IMR-90 (cell line): ENCODE data around the gene TBC1D32. TPM values are rescaled to one million over a fixed set of nuclear protein-coding genes. Genes with fewer than 3 reads are reported as not detected.

Experiments
- ATAC-seq: fragments of 200-7000 bp; cut with Tn5 transposase; 2 replicates; pipeline ENCODE4 v1.9.1; 2020; ENCODE audit warnings: low read depth, mild to moderate bottlenecking, moderate library complexity
- BruUV-seq: library from RNA; stranded (reverse); fragments of 400-500 nt; replicated peaks from 2 replicates; lab custom pipeline; 2021; lab: Mats Ljungman, UMichigan
- CTCF ChIA-PET: fragments of 300-600 bp; formaldehyde crosslinking; extraction: SDS; loops from one replicate; lab custom pipeline; 2021; ENCODE audit warnings: antibody characterized with exemption; lab: Yijun Ruan, JAX
- POLR2A ChIA-PET: fragments of 300-600 bp; sonication (Branson Sonifier 250); formaldehyde crosslinking; loops from one replicate; lab custom pipeline; 2022; ENCODE audit warnings: antibody characterized with exemption; ENCODE audit not compliant: unreplicated experiment; lab: Charles Lee
- DNase-seq: peaks from one replicate; pipeline ENCODE4 v3.0.0; 2013
- H2AFZ ChIP-seq: replicated peaks from 2 replicates; pipeline ENCODE3; 2013; ENCODE audit warnings: low read length, mild to moderate bottlenecking; ENCODE audit not compliant: poor library complexity
- H2AK5ac ChIP-seq: 2 replicates; pipeline ENCODE4 v1.6.1; 2013; ENCODE audit warnings: low read depth, low read length, inconsistent platforms
- H2AK9ac ChIP-seq: replicated peaks from 2 replicates; pipeline ENCODE3; 2013; ENCODE audit warnings: mild to moderate bottlenecking, low read depth, low read length, moderate library complexity; ENCODE audit not compliant: poor library complexity
- H2BK120ac ChIP-seq: 2 replicates; pipeline ENCODE4 v1.6.1; 2013; ENCODE audit warnings: low read depth, low read length, inconsistent platforms
- H2BK15ac ChIP-seq: 3 replicates; pipeline ENCODE4 v1.6.1; 2013; ENCODE audit warnings: low read depth, low read length, inconsistent platforms
- H2BK20ac ChIP-seq: 2 replicates; pipeline ENCODE4 v1.6.1; 2013; ENCODE audit warnings: low read depth, mild to moderate bottlenecking, inconsistent platforms, low read length, moderate library complexity
- H2BK5ac ChIP-seq: 2 replicates; pipeline ENCODE4 v1.6.1; 2013; ENCODE audit warnings: mild to moderate bottlenecking, low read depth, low read length, inconsistent platforms; ENCODE audit not compliant: poor library complexity, severe bottlenecking
- H3K14ac ChIP-seq: replicated peaks from 2 replicates; pipeline ENCODE4 v1.6.1; 2013; ENCODE audit warnings: low read depth, low read length, inconsistent platforms
- H3K18ac ChIP-seq: 2 replicates; pipeline ENCODE4 v1.6.1; 2013; ENCODE audit warnings: low read depth, low read length, control low read depth
- H3K23ac ChIP-seq: 2 replicates; pipeline ENCODE4 v1.6.1; 2013; ENCODE audit warnings: low read depth, low read length, inconsistent platforms
- H3K27ac ChIP-seq: 2 replicates; pipeline ENCODE4 v1.5.1; 2013; ENCODE audit warnings: mild to moderate bottlenecking, control low read depth, low read length; ENCODE audit not compliant: insufficient read depth
- H3K27me3 ChIP-seq: 2 replicates; pipeline ENCODE4 v1.6.1; 2013; ENCODE audit warnings: low read length; ENCODE audit not compliant: control insufficient read depth, insufficient read depth
- H3K36me3 ChIP-seq: 2 replicates; pipeline ENCODE4 v1.6.1; 2013; ENCODE audit warnings: low read length, mixed read lengths; ENCODE audit not compliant: control insufficient read depth, insufficient read depth
- H3K4ac ChIP-seq: 2 replicates; pipeline ENCODE4 v1.6.1; 2013; ENCODE audit warnings: low read depth, low read length, inconsistent platforms
- H3K4me1 ChIP-seq: 2 replicates; pipeline ENCODE4 v1.6.1; 2013; ENCODE audit warnings: low read length, mixed read lengths; ENCODE audit not compliant: control insufficient read depth, insufficient read depth
- H3K4me2 ChIP-seq: 2 replicates; pipeline ENCODE4 v1.6.1; 2013; ENCODE audit warnings: low read depth, mild to moderate bottlenecking, control low read depth, low read length, moderate library complexity
- H3K4me3 ChIP-seq: 2 replicates; pipeline ENCODE4 v1.5.1; 2013; ENCODE audit warnings: low read depth, mild to moderate bottlenecking, control low read depth, low read length, moderate library complexity; ENCODE audit not compliant: insufficient read depth
- H3K56ac ChIP-seq: 2 replicates; pipeline ENCODE4 v1.6.1; 2013; ENCODE audit warnings: low read length, inconsistent platforms; ENCODE audit not compliant: insufficient read depth; ENCODE audit errors: extremely low read depth
- H3K79me1 ChIP-seq, 2 experiments: 2 replicates each; pipeline ENCODE4 v1.6.1; 2013; ENCODE audit warnings: low read length in 2 of 2, inconsistent platforms in 1 of 2, low read depth in 1 of 2
- H3K9ac ChIP-seq: 2 replicates; pipeline ENCODE4 v1.6.1; 2013; ENCODE audit warnings: low read depth, low read length, control low read depth
- H3K9me1 ChIP-seq: 2 replicates; pipeline ENCODE4 v1.6.1; 2013; ENCODE audit warnings: low read length, inconsistent platforms; ENCODE audit not compliant: insufficient read depth
- H3K9me3 ChIP-seq: 2 replicates; pipeline ENCODE4 v1.6.1; 2013; ENCODE audit warnings: low read length; ENCODE audit not compliant: control insufficient read depth, insufficient read depth
- H4K20me1 ChIP-seq: 2 replicates; pipeline ENCODE4 v1.6.1; 2013; ENCODE audit warnings: low read length, inconsistent platforms; ENCODE audit not compliant: insufficient read depth
- H4K5ac ChIP-seq: 2 replicates; pipeline ENCODE4 v1.6.1; 2013; ENCODE audit warnings: mild to moderate bottlenecking, low read depth, low read length, control low read depth
- H4K8ac ChIP-seq, 2 experiments: 2 replicates each; pipeline ENCODE4 v1.6.1; 2013; ENCODE audit warnings: low read depth in 2 of 2, low read length in 2 of 2, control low read depth in 1 of 2, inconsistent platforms in 1 of 2
- H4K91ac ChIP-seq: 2 replicates; pipeline ENCODE4 v1.6.1; 2013; ENCODE audit warnings: low read depth, low read length, inconsistent platforms; ENCODE audit not compliant: insufficient read depth
- BHLHE40 ChIP-seq: fragments of 150-350 bp; IDR thresholded peaks from 2 replicates; pipeline ENCODE4 v1.6.1; 2016; ENCODE audit warnings: mild to moderate bottlenecking, low read depth, low read length
- CEBPB ChIP-seq: IDR thresholded peaks from 2 replicates; pipeline ENCODE4 v1.6.1; 2012; ENCODE audit warnings: low read depth, low read length, improper control_type of control experiment
- CHD1 ChIP-seq: IDR thresholded peaks from 2 replicates; pipeline ENCODE4 v1.6.1; 2012; ENCODE audit warnings: low read depth, low read length, improper control_type of control experiment
- ELK1 ChIP-seq: fragments of 150-350 bp; IDR thresholded peaks from 2 replicates; pipeline ENCODE4 v1.6.1; 2016; ENCODE audit warnings: low read depth, mild to moderate bottlenecking, low read length, moderate library complexity, borderline replicate concordance
- FOS ChIP-seq: fragments of 150-350 bp; IDR thresholded peaks from 2 replicates; pipeline ENCODE4 v1.6.1; 2016; ENCODE audit warnings: low read depth, low read length
- MAFK ChIP-seq: IDR thresholded peaks from 2 replicates; pipeline ENCODE4 v1.6.1; 2012; ENCODE audit warnings: low read depth, low read length, improper control_type of control experiment
- MAZ ChIP-seq: IDR thresholded peaks from 2 replicates; pipeline ENCODE4 v1.6.1; 2012; ENCODE audit warnings: low read depth, mild to moderate bottlenecking, low read length, improper control_type of control experiment, moderate library complexity, borderline replicate concordance
- MXI1 ChIP-seq: IDR thresholded peaks from 2 replicates; pipeline ENCODE4 v1.6.1; 2012; ENCODE audit warnings: low read depth, mild to moderate bottlenecking, low read length, moderate library complexity, borderline replicate concordance
- NFE2L2 ChIP-seq: fragments of 150-350 bp; IDR thresholded peaks from 2 replicates; pipeline ENCODE4 v1.6.1; 2016; ENCODE audit warnings: low read depth, mild to moderate bottlenecking, low read length
- POLR2A ChIP-seq: IDR thresholded peaks from 2 replicates; pipeline ENCODE4 v1.6.1; 2012; ENCODE audit warnings: mild to moderate bottlenecking, low read depth, low read length
- RAD21 ChIP-seq: IDR thresholded peaks from 2 replicates; pipeline ENCODE4 v1.6.1; 2012; ENCODE audit warnings: low read length, improper control_type of control experiment
- RCOR1 ChIP-seq: IDR thresholded peaks from 2 replicates; pipeline ENCODE4 v1.6.1; 2012; ENCODE audit warnings: mild to moderate bottlenecking, low read length, improper control_type of control experiment; ENCODE audit not compliant: insufficient replicate concordance
- RFX5 ChIP-seq: IDR thresholded peaks from 2 replicates; pipeline ENCODE4 v1.8.0; 2012; ENCODE audit warnings: low read depth, mild to moderate bottlenecking, low read length, moderate library complexity
- SMC3 ChIP-seq: fragments of 150-350 bp; IDR thresholded peaks from 2 replicates; pipeline ENCODE4 v1.6.1; 2016; ENCODE audit warnings: low read depth, mild to moderate bottlenecking, antibody characterized with exemption, low read length, moderate library complexity
- USF2 ChIP-seq: fragments of 150-350 bp; IDR thresholded peaks from 2 replicates; pipeline ENCODE4 v1.6.1; 2017; ENCODE audit warnings: mild to moderate bottlenecking, antibody characterized with exemption, low read length, low read depth
- dilution Hi-C: fragments of 300-500 bp; cut with HindIII; formaldehyde crosslinking; loops from one replicate; pipeline ENCODE4 v1.14.3; 2018; ENCODE audit warnings: low sequenced_read_pairs; ENCODE audit not compliant: unreplicated experiment
- in situ Hi-C: fragments of 300-500 bp; cut with MboI; formaldehyde crosslinking; loops from 3 replicates; pipeline ENCODE4 v1.14.3; 2019; ENCODE audit warnings: low sequenced_read_pairs, inconsistent platforms, mixed read lengths
- intact Hi-C: fragments of 100-400 bp; cut with micrococcal nuclease; formaldehyde crosslinking; loops from 2 replicates; pipeline ENCODE4 v1.10.0; 2022
- polyA plus RNA-seq, 3 experiments: library from polyadenylated mRNA; depleted of rRNA; stranded (reverse); fragments of >200 nt; gene quantifications; 2 replicates each; pipeline ENCODE4 v1.2.3, GENCODE V29; 2012; ENCODE audit warnings: low replicate concordance in 1 of 3
- total RNA-seq: library from RNA; depleted of rRNA; stranded (reverse); fragments of >200 nt; gene quantifications from 2 replicates; pipeline ENCODE4 v1.2.3, GENCODE V29; 2012
- TF ChIP-seq, protein P1 (sequence below): conservative IDR thresholded peaks from 2 replicates; pipeline ENCODE4 v1.5.1; 2012; ENCODE audit warnings: mild to moderate bottlenecking, low read depth, low read length, improper control_type of control experiment

TBC1D32 gene
- total and polyA plus RNA-seq, 2 of the 4 experiments (the other 2 are of a cell fraction): 3.0 to 7.2 TPM

DNA sequence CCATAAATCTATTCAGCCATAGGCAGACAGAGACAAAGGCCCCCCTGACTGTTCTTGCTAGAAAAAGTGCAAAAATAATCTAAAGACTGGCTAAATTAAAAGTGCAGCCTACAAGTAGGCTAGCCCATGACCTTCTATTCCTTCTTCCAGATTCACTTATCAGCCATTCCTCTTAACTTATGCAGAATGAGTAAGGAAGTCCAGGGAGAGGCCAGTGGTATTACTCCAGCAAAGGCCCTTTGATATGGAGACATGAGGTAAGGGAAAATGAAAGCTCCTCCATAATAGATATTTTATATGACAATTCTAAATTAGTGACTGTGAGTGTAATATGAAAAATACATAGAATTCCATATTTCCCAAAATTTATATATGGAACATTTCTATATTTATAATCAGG is 199.4 kb downstream of the TBC1D32 start:
- no peak overlapping the region for H3K23ac ChIP-seq
- in situ Hi-C loops: no loop called here
- ATAC-seq (no peak), DNase-seq (no peak)
- H2BK120ac ChIP-seq: no peak overlapping the region
- H3K79me1 ChIP-seq: no peaks in the 10 kb centered on the region
- no peak overlapping the region for H2AFZ ChIP-seq
- POLR2A ChIA-PET: no interaction called here
- no peak overlapping the region for H3K56ac ChIP-seq
- no peaks in the 10 kb centered on the region for H3K9me3 ChIP-seq
- CTCF ChIA-PET: no interaction called here
- no peak overlapping the region for H3K4me2 ChIP-seq
- dilution Hi-C loops: no loop called here
- no peaks in the 10 kb centered on the region for H3K9me1 ChIP-seq
- no peak overlapping the region for H3K14ac ChIP-seq
- BruUV-seq: no TSS peak
- intact Hi-C loops: no loop called here
- no peak overlapping the region for H4K8ac ChIP-seq
- no peak overlapping the region for H4K5ac ChIP-seq
- no peak overlapping the region for H2BK20ac ChIP-seq
- no peak for TF ChIP-seq RFX5
- TF ChIP-seq FOS: no peak
- TF ChIP-seq USF2: no peak
- TF ChIP-seq ELK1: no peak
- no peak for TF ChIP-seq MAZ
- TF ChIP-seq, protein P1, sequence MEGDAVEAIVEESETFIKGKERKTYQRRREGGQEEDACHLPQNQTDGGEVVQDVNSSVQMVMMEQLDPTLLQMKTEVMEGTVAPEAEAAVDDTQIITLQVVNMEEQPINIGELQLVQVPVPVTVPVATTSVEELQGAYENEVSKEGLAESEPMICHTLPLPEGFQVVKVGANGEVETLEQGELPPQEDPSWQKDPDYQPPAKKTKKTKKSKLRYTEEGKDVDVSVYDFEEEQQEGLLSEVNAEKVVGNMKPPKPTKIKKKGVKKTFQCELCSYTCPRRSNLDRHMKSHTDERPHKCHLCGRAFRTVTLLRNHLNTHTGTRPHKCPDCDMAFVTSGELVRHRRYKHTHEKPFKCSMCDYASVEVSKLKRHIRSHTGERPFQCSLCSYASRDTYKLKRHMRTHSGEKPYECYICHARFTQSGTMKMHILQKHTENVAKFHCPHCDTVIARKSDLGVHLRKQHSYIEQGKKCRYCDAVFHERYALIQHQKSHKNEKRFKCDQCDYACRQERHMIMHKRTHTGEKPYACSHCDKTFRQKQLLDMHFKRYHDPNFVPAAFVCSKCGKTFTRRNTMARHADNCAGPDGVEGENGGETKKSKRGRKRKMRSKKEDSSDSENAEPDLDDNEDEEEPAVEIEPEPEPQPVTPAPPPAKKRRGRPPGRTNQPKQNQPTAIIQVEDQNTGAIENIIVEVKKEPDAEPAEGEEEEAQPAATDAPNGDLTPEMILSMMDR: no peak
- no peak for TF ChIP-seq CHD1
- no peak for TF ChIP-seq RCOR1
- no peak for TF ChIP-seq NFE2L2
- no peak for TF ChIP-seq SMC3
- no peak for TF ChIP-seq POLR2A
- TF ChIP-seq RAD21: no peak
- TF ChIP-seq BHLHE40: no peak
- no peak for TF ChIP-seq MXI1
- no peak for TF ChIP-seq MAFK
- no peak for TF ChIP-seq CEBPB
- no peak overlapping the region for H3K18ac ChIP-seq
- no peaks in the 10 kb centered on the region for H3K4me1 ChIP-seq
- no peak overlapping the region for H3K27ac ChIP-seq
- no peak overlapping the region for H3K4me3 ChIP-seq
- H2BK15ac ChIP-seq: no peak overlapping the region
- no peak overlapping the region for H3K9ac ChIP-seq
- no peaks in the 10 kb centered on the region for H3K27me3 ChIP-seq
- H2BK5ac ChIP-seq: no peak overlapping the region
- no peaks in the 10 kb centered on the region for H4K20me1 ChIP-seq
- no peak overlapping the region for H2AK9ac ChIP-seq
- no peaks in the 10 kb centered on the region for H3K36me3 ChIP-seq
- H2AK5ac ChIP-seq: no peak overlapping the region
- no peak overlapping the region for H3K4ac ChIP-seq
- no peak overlapping the region for H4K91ac ChIP-seq
